DLD1 (cell line): ENCODE data around the gene DLEC1.

Experiments used
- in situ Hi-C: cut with HindIII; loops from 2 replicates; pipeline ENCODE4 v1.10.0; 2017; ENCODE audit warnings: low sequenced_read_pairs

Gene DLEC1

GRCh38 chr3:38016847-38017444 is 22.1 kb upstream of the DLEC1 start:
- in situ Hi-C loops = loop anchor here (10.0 kb wide), 1 partner anchor 208 kb away; no protein-coding TSS in a partner anchor

- in situ Hi-C loops = loop anchor here (10.0 kb wide), 1 partner anchor 207 kb away; no protein-coding TSS in a partner anchor
Observed at GRCh38 chr3:38017445-38018295, 21.3 kb upstream of the DLEC1 start.

- in situ Hi-C loops = loop anchor here (10.0 kb wide), 1 partner anchor 206 kb away; no protein-coding TSS in a partner anchor
Observed at GRCh38 chr3:38018296-38019266, 20.4 kb upstream of the DLEC1 start.

- in situ Hi-C loops = loop anchor here (10.0 kb wide), 1 partner anchor 205 kb away; no protein-coding TSS in a partner anchor
Observed at GRCh38 chr3:38019658-38020341, 19.2 kb upstream of the DLEC1 start.

- in situ Hi-C loops = no loop called here
Observed at GRCh38 chr3:38020342-38020726, 18.7 kb upstream of the DLEC1 start.

GRCh38 chr3:38021196-38021595 is 17.8 kb upstream of the DLEC1 start:
- in situ Hi-C loops = no loop called here

GRCh38 chr3:38022301-38022700 is 16.7 kb upstream of the DLEC1 start:
- in situ Hi-C loops = no loop called here

- in situ Hi-C loops = no loop called here
Observed at GRCh38 chr3:38022896-38023709, 15.9 kb upstream of the DLEC1 start.

- in situ Hi-C loops = no loop called here
Observed at GRCh38 chr3:38026856-38027255, 12.2 kb upstream of the DLEC1 start.

GRCh38 chr3:38027466-38028465 is 11.2 kb upstream of the DLEC1 start:
- in situ Hi-C loops = no loop called here

GRCh38 chr3:38028621-38029361 is 10.2 kb upstream of the DLEC1 start:
- in situ Hi-C loops = no loop called here

GRCh38 chr3:38029400-38030125 is 9.4 kb upstream of the DLEC1 start, which contains the start of gene PLCD1:
PLCD1 (minus strand) TSS chr3:38029642; CDS start chr3:38029539, 103 bp downstream.
- in situ Hi-C loops = no loop called here

- in situ Hi-C loops = no loop called here
Observed at GRCh38 chr3:38030126-38031021, 8.6 kb upstream of the DLEC1 start.

GRCh38 chr3:38031022-38031994 is 7.7 kb upstream of the DLEC1 start:
- in situ Hi-C loops = no loop called here
